K562 (cell line): ENCODE results near the gene USP12. TPM values are rescaled to one million over a fixed set of nuclear protein-coding genes. Genes with fewer than 3 reads are reported as not detected.

Source experiments
- ATAC-seq: fragments of 200-7000 bp; cut with Tn5 transposase; 3 replicates; pipeline ENCODE4 v1.9.1; 2020; ENCODE audit warnings: moderate library complexity
- BruUV-seq: library from RNA; stranded (reverse); fragments of 400-500 nt; replicated peaks from 2 replicates; lab custom pipeline; 2021; lab: Mats Ljungman, UMichigan
- CTCF ChIA-PET: fragments of 300-600 bp; formaldehyde crosslinking; extraction: SDS; loops from one replicate; lab custom pipeline; 2021; ENCODE audit warnings: low intra/inter-chr PET ratio; lab: Yijun Ruan, JAX
- POLR2A ChIA-PET: fragments of 300-600, 350-650 bp; sonication (Branson Sonifier 250); formaldehyde crosslinking; extraction: SDS; loops from one replicate; lab custom pipeline; 2021; ENCODE audit warnings: antibody characterized with exemption, inconsistent platforms; lab: Yijun Ruan, JAX
- DNase-seq, 4 experiments: peaks; one replicate each; pipeline versions ENCODE4 v3.0.0 to v3.0.0-alpha.2; 2011 to 2018; ENCODE audit warnings: low spot score in 3 of 4, mixed read lengths in 3 of 4; ENCODE audit errors: extremely low read depth in 1 of 4
- FAIRE-seq: peaks from 2 replicates; lab custom pipeline; 2011; peaks lifted over from hg19 to GRCh38; lab: Jason Lieb, UNC
- H2AFZ ChIP-seq: 2 replicates; pipeline ENCODE4 v1.6.0; 2011; ENCODE audit warnings: low read depth, low read length, control low read depth, inconsistent platforms
- H3K27ac ChIP-seq: fragments of 200-600 bp; 3 replicates; pipeline ENCODE4 v1.8.0; 2011; ENCODE audit warnings: low read depth, mild to moderate bottlenecking, control low read depth, inconsistent platforms, low read length, moderate library complexity, mixed read lengths; ENCODE audit errors: extremely low read depth
- H3K27me3 ChIP-seq, 2 experiments: fragments of 300-600 bp in 1 of 2; 2 replicates in 1 of 2; 3 replicates in 1 of 2; pipeline versions ENCODE4 v1.6.0 to v1.8.0; 2011; ENCODE audit warnings: inconsistent platforms in 2 of 2, low read length in 2 of 2, mild to moderate bottlenecking in 1 of 2, mixed read lengths in 1 of 2, moderate library complexity in 1 of 2; ENCODE audit not compliant: control insufficient read depth in 2 of 2, insufficient read depth in 2 of 2
- H3K36me3 ChIP-seq: fragments of 300-600 bp; 3 replicates; pipeline ENCODE4 v1.8.0; 2011; ENCODE audit warnings: mild to moderate bottlenecking, low read length, inconsistent platforms; ENCODE audit not compliant: control insufficient read depth, insufficient read depth
- H3K4me1 ChIP-seq, 2 experiments: fragments of 200-600 bp in 1 of 2; replicated peaks in 1 of 2; 2 replicates in 1 of 2; 3 replicates in 1 of 2; pipeline versions ENCODE4 v1.5.1 to v1.8.0; 2011; ENCODE audit warnings: inconsistent platforms in 2 of 2, low read length in 2 of 2, mild to moderate bottlenecking in 1 of 2, mixed read lengths in 1 of 2, moderate library complexity in 1 of 2; ENCODE audit not compliant: control insufficient read depth in 2 of 2, insufficient read depth in 2 of 2
- H3K4me2 ChIP-seq: 2 replicates; pipeline ENCODE4 v1.6.1; 2011; ENCODE audit warnings: low read length, control low read depth, inconsistent platforms, mixed read lengths; ENCODE audit not compliant: insufficient read depth
- H3K4me3 ChIP-seq: fragments of 200-600 bp; sonication (generic), shearing (Covaris generic); 2 replicates; pipeline ENCODE4 v1.5.1; 2016; ENCODE audit warnings: control low read depth, inconsistent platforms
- H3K79me2 ChIP-seq: fragments of 200-600 bp; 3 replicates; pipeline ENCODE4 v1.8.0; 2011; ENCODE audit warnings: low read length, inconsistent platforms; ENCODE audit not compliant: control insufficient read depth, insufficient read depth
- H3K9ac ChIP-seq, 2 experiments: 2 replicates each; pipeline versions ENCODE4 v1.6.0 to v1.6.1; 2011; ENCODE audit warnings: low read depth in 2 of 2, low read length in 2 of 2, control low read depth in 1 of 2, inconsistent platforms in 1 of 2, mild to moderate bottlenecking in 1 of 2, mixed read lengths in 1 of 2; ENCODE audit not compliant: insufficient read depth in 1 of 2
- H3K9me1 ChIP-seq: one replicate; pipeline ENCODE4 v1.6.0; 2011; ENCODE audit warnings: inconsistent platforms, mild to moderate bottlenecking, low read length, moderate library complexity; ENCODE audit not compliant: control insufficient read depth, insufficient read depth
- H3K9me3 ChIP-seq: replicated peaks from 2 replicates; pipeline ENCODE4 v1.5.1; 2011; ENCODE audit warnings: low read depth, low read length, inconsistent platforms; ENCODE audit not compliant: control insufficient read depth, insufficient read depth
- H4K20me1 ChIP-seq: replicated peaks from 2 replicates; pipeline ENCODE4 v1.6.1; 2011; ENCODE audit warnings: low read length, inconsistent platforms, mixed read lengths; ENCODE audit not compliant: control insufficient read depth, insufficient read depth
- BRCA1 ChIP-seq, 2 experiments: fragments of 450-650 bp in 1 of 2; sonication (generic) in 1 of 2; formaldehyde crosslinking in 1 of 2; IDR thresholded peaks; 2 replicates each; pipeline versions ENCODE4 v1.5.0 to v1.6.1; 2017 to 2020; ENCODE audit warnings: mild to moderate bottlenecking in 1 of 2, missing genetic modification reagents in 1 of 2
- BRD9 ChIP-seq: fragments of 450-650 bp; IDR thresholded peaks from 2 replicates; pipeline ENCODE4 v1.6.1; 2018; ENCODE audit warnings: low read depth; ENCODE audit not compliant: partially characterized antibody
- GATA2 ChIP-seq: sonication (generic); formaldehyde crosslinking; IDR thresholded peaks from 2 replicates; pipeline ENCODE4 v1.4.0; 2020; ENCODE audit warnings: mild to moderate bottlenecking, missing genetic modification reagents
- IFI16 ChIP-seq: fragments of 250-450 bp; sonication (Bioruptor Pico); IDR thresholded peaks from 2 replicates; pipeline ENCODE4 v2.1.2; 2022; ENCODE audit warnings: mild to moderate bottlenecking, inconsistent platforms
- MYC ChIP-seq, 2 experiments: fragments of 250-450 bp in 1 of 2; sonication (Bioruptor Pico) in 1 of 2; IDR thresholded peaks; 2 replicates each; pipeline versions ENCODE4 v1.5.1 to v1.6.1; 2012 to 2021; ENCODE audit warnings: low read depth in 2 of 2, borderline replicate concordance in 1 of 2, improper control_type of control experiment in 1 of 2, low read length in 1 of 2, mild to moderate bottlenecking in 1 of 2, moderate library complexity in 1 of 2
- PBX2 ChIP-seq, 2 experiments: IDR thresholded peaks in 1 of 2; conservative IDR thresholded peaks in 1 of 2; 2 replicates each; pipeline ENCODE4 v1.6.1; 2016; ENCODE audit warnings: low read depth in 2 of 2, mild to moderate bottlenecking in 1 of 2, missing compliant biosample characterization in 1 of 2, missing genetic modification characterization in 1 of 2, moderate library complexity in 1 of 2
- PHF21A ChIP-seq: fragments of 450-650 bp; IDR thresholded peaks from 2 replicates; pipeline ENCODE4 v1.6.1; 2017; ENCODE audit warnings: low read depth, borderline replicate concordance
- SNIP1 ChIP-seq: fragments of 450-650 bp; IDR thresholded peaks from 2 replicates; pipeline ENCODE4 v1.7.1; 2017; ENCODE audit warnings: low read depth, mild to moderate bottlenecking
- ZBED1 ChIP-seq: IDR thresholded peaks from 2 replicates; pipeline ENCODE4 v1.6.1; 2014
- ZBTB7A ChIP-seq: IDR thresholded peaks from 2 replicates; pipeline ENCODE4 v1.6.1; 2011; ENCODE audit warnings: low read depth, mild to moderate bottlenecking, low read length, moderate library complexity, borderline replicate concordance; ENCODE audit not compliant: control insufficient read depth
- ZNF232 ChIP-seq: sonication (generic); formaldehyde crosslinking; IDR thresholded peaks from 2 replicates; pipeline ENCODE4 v1.8.0; 2022; ENCODE audit warnings: mild to moderate bottlenecking, missing genetic modification reagents
- ZNF408 ChIP-seq: fragments of 250-450 bp; sonication (Bioruptor Pico); IDR thresholded peaks from 2 replicates; pipeline ENCODE4 v1.4.0; 2020; ENCODE audit warnings: low read depth, mild to moderate bottlenecking, moderate library complexity
- WGBS: fragments of 100-300 bp; shearing (Covaris generic); methylation state at CpG from one replicate; pipeline ENCODE4 v1.1.6; 2016; ENCODE audit warnings: low coverage, mixed read lengths; ENCODE audit not compliant: insufficient coverage; ENCODE audit errors: missing lambda C conversion rate; 5-methylcytosine and 5-hydroxymethylcytosine counted together
- in situ Hi-C: fragments of 300-500 bp; cut with MboI; formaldehyde crosslinking; loops from 4 replicates; pipeline ENCODE4 v1.15.0; 2018; ENCODE audit warnings: inconsistent platforms, mixed read lengths
- intact Hi-C: fragments of 100-400 bp; cut with micrococcal nuclease; formaldehyde crosslinking; loops from 2 replicates; pipeline ENCODE4 v1.14.2; 2022
- polyA plus RNA-seq, 8 experiments: library from polyadenylated mRNA; depleted of rRNA in 4 of 8; stranded (reverse) in 5 of 8; unstranded in 3 of 8; fragments of >200 nt; fragmentation: Nextera tagmentation in 2 of 8; fragmentation: Illumina TruSeq in 1 of 8; extraction: Ambion mirVana in 2 of 8; extraction: Trizol in 1 of 8; gene quantifications; 2 replicates each; pipeline versions ENCODE4 v1.2.1 to v1.2.3, GENCODE V29; 2011 to 2014; ENCODE audit warnings: inconsistent platforms in 1 of 8, missing spikeins in 1 of 8
- total RNA-seq, 7 experiments: library from RNA; depleted of rRNA in 6 of 7; stranded (reverse); fragments of >200 nt in 6 of 7; fragmentation: Illumina TruSeq in 2 of 7; extraction: Trizol in 2 of 7; gene quantifications; 2 replicates each; pipeline versions ENCODE4 v1.2.1 to v1.2.3, GENCODE V29; 2011 to 2021; ENCODE audit warnings: low replicate concordance in 1 of 7
- TF ChIP-seq, protein P1 (sequence below): fragments of 250-450 bp; sonication (Bioruptor Pico); IDR thresholded peaks from 2 replicates; pipeline ENCODE4 v1.5.0; 2020; ENCODE audit warnings: mild to moderate bottlenecking
- TF ChIP-seq, protein P2 (sequence below): fragments of 250-450 bp; sonication (Bioruptor Pico); IDR thresholded peaks from 2 replicates; pipeline ENCODE4 v1.9.0; 2021; ENCODE audit warnings: mild to moderate bottlenecking, inconsistent platforms

The USP12 gene
- total and polyA plus RNA-seq, 9 of the 15 experiments (the other 6 are each of a cell fraction or from before 2014, with no cell fraction given), result 1.8 to 20.5 (median 13.3) TPM

GRCh38 chr13:27026396-27026795, 145.2 kb downstream of the USP12 start:
- POLR2A ChIA-PET, result no interaction called here
- no peak for DNase-seq
- CTCF ChIA-PET, result no interaction called here
- H3K79me2 ChIP-seq, result no peaks in the 10 kb centered on the region
- in situ Hi-C loops (no loop called here), intact Hi-C loops (loop anchor here (10.0 kb wide), 1 partner anchor 98 kb away; no protein-coding TSS in a partner anchor)
- no TSS peak for BruUV-seq
- FAIRE-seq, result no peak
- no peaks in the 10 kb centered on the region for H3K9me1 ChIP-seq
- H3K9ac ChIP-seq, result no peak overlapping the region
- no peaks in the 10 kb centered on the region for H3K9me3 ChIP-seq
- 0% methylated on average over 4 of the region's 6 CpGs for WGBS
- ATAC-seq, result no peak
- H3K4me2 ChIP-seq, result no peak overlapping the region
- H3K36me3 ChIP-seq, result no peaks in the 10 kb centered on the region
- no peaks in the 10 kb centered on the region for H4K20me1 ChIP-seq
- H3K27me3 ChIP-seq, result peaks cover 2 to 12% of the 10 kb centered on the region in 2 experiments
- no peak overlapping the region for H2AFZ ChIP-seq
- H3K4me3 ChIP-seq, result no peak overlapping the region
- no peak overlapping the region for H3K27ac ChIP-seq
- peaks cover 7 to 13% of the 10 kb centered on the region in 2 experiments for H3K4me1 ChIP-seq
- no peak for TF ChIP-seq ZBTB7A
- TF ChIP-seq GATA2 (CRISPR knock-in tag), result no peak
- TF ChIP-seq, protein P1, sequence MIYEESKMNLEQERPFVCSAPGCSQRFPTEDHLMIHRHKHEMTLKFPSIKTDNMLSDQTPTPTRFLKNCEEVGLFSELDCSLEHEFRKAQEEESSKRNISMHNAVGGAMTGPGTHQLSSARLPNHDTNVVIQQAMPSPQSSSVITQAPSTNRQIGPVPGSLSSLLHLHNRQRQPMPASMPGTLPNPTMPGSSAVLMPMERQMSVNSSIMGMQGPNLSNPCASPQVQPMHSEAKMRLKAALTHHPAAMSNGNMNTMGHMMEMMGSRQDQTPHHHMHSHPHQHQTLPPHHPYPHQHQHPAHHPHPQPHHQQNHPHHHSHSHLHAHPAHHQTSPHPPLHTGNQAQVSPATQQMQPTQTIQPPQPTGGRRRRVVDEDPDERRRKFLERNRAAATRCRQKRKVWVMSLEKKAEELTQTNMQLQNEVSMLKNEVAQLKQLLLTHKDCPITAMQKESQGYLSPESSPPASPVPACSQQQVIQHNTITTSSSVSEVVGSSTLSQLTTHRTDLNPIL (CRISPR knock-in tag), result no peak
- no peak for TF ChIP-seq PBX2 (CRISPR knock-in tag; IDR thresholded peaks at IDR 0.05; ENCODE audit: low read depth)
- TF ChIP-seq PBX2 (tag; conservative IDR thresholded peaks at IDR 0.05; ENCODE audit: low read depth), result no peak
- no peak for TF ChIP-seq ZNF232 (CRISPR knock-in tag)
- TF ChIP-seq, protein P2, sequence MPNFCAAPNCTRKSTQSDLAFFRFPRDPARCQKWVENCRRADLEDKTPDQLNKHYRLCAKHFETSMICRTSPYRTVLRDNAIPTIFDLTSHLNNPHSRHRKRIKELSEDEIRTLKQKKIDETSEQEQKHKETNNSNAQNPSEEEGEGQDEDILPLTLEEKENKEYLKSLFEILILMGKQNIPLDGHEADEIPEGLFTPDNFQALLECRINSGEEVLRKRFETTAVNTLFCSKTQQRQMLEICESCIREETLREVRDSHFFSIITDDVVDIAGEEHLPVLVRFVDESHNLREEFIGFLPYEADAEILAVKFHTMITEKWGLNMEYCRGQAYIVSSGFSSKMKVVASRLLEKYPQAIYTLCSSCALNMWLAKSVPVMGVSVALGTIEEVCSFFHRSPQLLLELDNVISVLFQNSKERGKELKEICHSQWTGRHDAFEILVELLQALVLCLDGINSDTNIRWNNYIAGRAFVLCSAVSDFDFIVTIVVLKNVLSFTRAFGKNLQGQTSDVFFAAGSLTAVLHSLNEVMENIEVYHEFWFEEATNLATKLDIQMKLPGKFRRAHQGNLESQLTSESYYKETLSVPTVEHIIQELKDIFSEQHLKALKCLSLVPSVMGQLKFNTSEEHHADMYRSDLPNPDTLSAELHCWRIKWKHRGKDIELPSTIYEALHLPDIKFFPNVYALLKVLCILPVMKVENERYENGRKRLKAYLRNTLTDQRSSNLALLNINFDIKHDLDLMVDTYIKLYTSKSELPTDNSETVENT (CRISPR knock-in tag), result no peak
- no peak for TF ChIP-seq MYC (IDR thresholded peaks at IDR 0.05; ENCODE audit: low read depth, low read length)
- no peak for TF ChIP-seq MYC (CRISPR knock-in tag; IDR thresholded peaks at IDR 0.05; ENCODE audit: borderline replicate concordance, low read depth)
- no peak for TF ChIP-seq SNIP1
- no peak for TF ChIP-seq ZNF408
- no peak for TF ChIP-seq IFI16 (CRISPR knock-in tag)
- TF ChIP-seq ZBED1, result no peak
- no peak for TF ChIP-seq BRCA1 (IDR thresholded peaks at IDR 0.05)
- TF ChIP-seq BRCA1 (CRISPR knock-in tag; IDR thresholded peaks at IDR 0.05), result no peak
- no peak for TF ChIP-seq BRD9
- TF ChIP-seq PHF21A, result no peak
